Fibroblast of lung (primary cell): ENCODE results near the gene NCAPD2.

Source experiments
- CTCF ChIP-seq, 2 donors: IDR thresholded peaks in 1 of 2; conservative IDR thresholded peaks in 1 of 2; 1 replicate in 1 of 2; 2 replicates in 1 of 2; pipeline ENCODE4 v1.5.1; 2011 to 2012; ENCODE audit warnings: low read length in 2 of 2, control low read depth in 1 of 2, inconsistent platforms in 1 of 2, low read depth in 1 of 2, mild to moderate bottlenecking in 1 of 2
- EZH2 ChIP-seq: IDR thresholded peaks from 2 replicates; pipeline ENCODE4 v1.5.1; 2012; ENCODE audit warnings: low read length, control low read depth, mild to moderate bottlenecking; ENCODE audit errors: missing control alignments

- no peak for TF ChIP-seq CTCF (conservative IDR thresholded peaks at IDR 0.05 in 1 of 2, IDR thresholded peaks at IDR 0.05 in 1 of 2; ENCODE audit: low read depth in 1 of 2, low read length in 2 of 2)
- TF ChIP-seq EZH2 = no peak
These were observed 21.9 kb upstream of the NCAPD2 start for GRCh38 chr12:6471989-6472360.
